KOPT-K1 (cell line): ENCODE measurements around the gene CACTIN.
"Not testable (repeated sequence)": the region's sequence is repeated elsewhere in the genome, so short reads cannot be mapped to it uniquely, and the experiment has no call there.

ENCODE experiments used
- H3K27ac ChIP-seq: fragments of 200-600 bp; sonication (generic); 2 replicates; pipeline ENCODE4 v1.5.1; 2016; ENCODE audit warnings: antibody characterized with exemption, mild to moderate bottlenecking, low read depth, low read length; ENCODE audit not compliant: poor library complexity, severe bottlenecking
- H3K36me3 ChIP-seq: fragments of 200-600 bp; sonication (generic); 2 replicates; pipeline ENCODE4 v1.5.1; 2017; ENCODE audit warnings: antibody characterized with exemption, mild to moderate bottlenecking, low read length, moderate library complexity; ENCODE audit not compliant: insufficient read depth
- H3K9me3 ChIP-seq: fragments of 200-600 bp; sonication (generic); 2 replicates; pipeline ENCODE4 v1.5.1; 2017; ENCODE audit warnings: antibody characterized with exemption, low read length, mild to moderate bottlenecking; ENCODE audit not compliant: insufficient read depth, poor library complexity, severe bottlenecking

The CACTIN gene

DNA sequence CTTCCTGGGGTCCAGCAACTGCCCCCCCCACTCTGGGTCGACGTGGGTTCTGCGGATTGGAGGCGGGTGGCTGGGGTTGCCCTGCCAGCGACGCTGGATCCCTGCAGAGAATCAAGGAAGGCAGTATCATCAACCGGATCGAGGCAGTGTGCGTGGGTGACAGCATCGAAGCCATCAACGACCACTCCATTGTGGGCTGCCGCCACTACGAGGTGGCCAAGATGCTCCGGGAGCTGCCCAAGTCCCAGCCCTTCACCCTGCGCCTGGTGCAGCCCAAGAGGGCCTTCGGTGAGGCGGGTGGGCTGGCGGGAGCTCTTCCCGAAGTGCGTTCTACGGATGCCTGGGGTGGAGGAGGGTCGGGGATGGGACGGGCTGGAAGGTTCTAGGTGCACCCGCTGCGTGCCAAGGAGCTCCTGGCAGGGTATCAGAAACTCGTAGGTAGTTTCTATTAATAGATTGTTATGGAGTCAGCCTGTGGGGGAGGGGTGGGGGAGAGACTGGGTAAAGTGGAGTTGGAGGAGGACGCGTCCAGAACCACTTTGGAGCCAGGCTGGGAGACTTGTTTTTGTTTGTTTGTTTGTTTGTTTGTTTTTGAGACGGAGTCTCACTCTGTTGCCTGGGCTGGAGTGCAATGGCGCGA, 39.8 kb downstream of the CACTIN start:
- no peak overlapping the region for H3K27ac ChIP-seq
- H3K36me3 ChIP-seq = no peaks in the 10 kb centered on the region
- H3K9me3 ChIP-seq = peaks cover 19% of the 10 kb centered on the region

DNA sequence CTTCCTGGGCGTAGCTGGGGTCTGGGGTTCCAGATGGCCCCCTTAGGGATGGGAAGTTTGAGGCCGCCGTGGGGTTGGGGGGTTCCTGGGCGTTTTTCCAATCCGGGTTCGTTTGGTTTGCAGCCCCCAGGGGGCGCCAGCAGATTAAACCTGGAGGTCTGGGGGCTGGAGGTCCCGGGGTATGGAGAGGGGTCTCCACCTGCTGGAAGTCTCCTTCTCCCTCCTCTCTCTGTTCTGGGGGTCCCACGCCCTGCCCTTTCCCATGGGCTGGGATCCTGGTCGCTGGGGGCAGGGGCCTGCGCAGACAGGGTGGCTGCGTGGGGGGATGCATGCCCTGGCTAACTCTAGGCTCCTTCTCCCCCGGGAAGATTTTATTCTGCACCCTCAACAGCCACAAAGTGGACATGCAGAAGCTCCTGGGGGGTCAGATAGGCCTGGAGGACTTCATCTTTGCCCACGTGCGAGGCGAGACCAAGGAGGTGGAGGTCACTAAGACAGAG, 40.4 kb downstream of the CACTIN start:
- Histone ChIP-seq H3K9me3 (peaks cover 13% of the 10 kb centered on the region), H3K36me3 (no peaks in the 10 kb centered on the region), H3K27ac (no peak overlapping the region)

DNA sequence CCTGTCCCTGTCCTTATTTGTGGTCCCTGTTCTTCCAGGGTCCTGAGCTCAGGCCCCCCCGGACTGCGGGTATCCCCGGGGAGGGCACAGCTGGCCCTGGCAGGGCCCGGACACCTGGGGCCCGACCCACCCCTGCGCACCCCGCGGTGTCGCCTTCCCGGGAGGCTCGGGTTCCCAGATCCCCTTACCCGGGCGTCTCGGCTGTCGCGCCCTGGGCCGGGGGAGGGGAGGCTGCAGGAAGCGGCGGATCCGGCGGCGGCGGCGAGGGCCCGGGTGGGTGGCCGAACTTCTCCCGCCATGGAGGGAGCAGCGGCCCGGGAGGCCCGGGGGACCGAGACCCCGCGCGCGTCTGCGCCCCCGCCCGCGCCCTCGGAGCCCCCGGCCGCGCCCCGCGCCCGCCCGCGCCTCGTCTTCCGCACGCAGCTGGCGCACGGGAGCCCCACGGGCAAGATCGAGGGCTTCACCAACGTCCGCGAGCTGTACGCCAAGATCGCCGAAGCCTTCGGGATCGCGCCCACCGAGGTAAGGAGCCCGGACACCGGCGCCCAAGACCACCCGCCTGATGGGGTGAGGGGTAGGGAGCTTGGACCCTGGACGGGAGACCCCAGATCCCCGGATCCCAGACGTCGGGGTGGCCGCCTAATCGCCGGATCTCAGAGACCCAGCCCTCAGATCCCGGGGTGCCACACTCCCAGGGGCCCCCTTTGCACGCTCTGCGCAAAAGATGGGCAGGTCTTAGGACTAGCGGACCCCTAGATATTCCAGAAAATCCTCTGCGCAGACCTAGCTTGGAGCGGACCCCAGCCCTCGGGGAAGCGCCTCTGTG, 41.1 kb downstream of the CACTIN start, which contains the start of gene GIPC3:
Gene GIPC3, plus strand, starts transcription at position 178 of the 826 bp plus-strand sequence. Its CDS starts 120 bp downstream, at position 298.
- peaks cover 6% of the 10 kb centered on the region for H3K9me3 ChIP-seq
- H3K36me3 ChIP-seq = no peaks in the 10 kb centered on the region
- no peak within 1 kb of the TSS for H3K27ac ChIP-seq

DNA sequence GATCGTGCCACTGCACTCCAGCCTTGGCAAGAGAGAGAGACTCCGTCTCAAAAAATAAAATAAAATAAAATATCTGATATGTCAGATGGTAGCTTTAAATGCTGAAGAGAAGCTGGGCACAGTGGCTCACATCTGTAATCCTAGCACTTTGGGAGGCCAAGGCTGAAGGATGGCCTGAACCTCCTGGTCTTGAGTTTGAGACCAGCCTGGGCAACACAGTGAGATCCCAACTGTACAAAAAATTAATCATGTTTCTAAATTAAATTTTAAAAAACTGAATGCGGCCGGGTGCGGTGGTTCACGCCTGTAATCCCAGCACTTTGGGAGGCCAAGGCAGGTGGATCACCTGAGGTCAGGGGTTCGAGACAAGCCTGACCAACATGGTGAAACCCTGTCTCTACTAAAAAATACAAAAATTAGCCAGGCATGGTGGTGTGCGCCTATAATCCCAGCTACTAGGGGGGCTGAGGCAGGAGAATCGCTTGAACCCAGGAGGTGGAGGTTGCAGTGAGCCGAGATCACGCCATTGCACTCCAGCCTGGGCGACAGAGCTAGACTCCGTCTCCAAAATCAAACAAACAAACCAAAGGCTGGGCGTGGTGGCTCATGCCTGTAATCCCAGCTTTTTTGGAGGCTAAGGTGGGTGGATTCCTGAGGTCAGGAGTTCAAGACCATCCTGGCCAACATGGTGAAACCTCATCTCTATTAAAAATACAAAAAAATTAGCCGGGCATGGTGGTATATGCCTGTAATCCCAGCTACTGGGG, 42.4 kb downstream of the CACTIN start:
- H3K27ac ChIP-seq, H3K36me3 ChIP-seq, H3K9me3 ChIP-seq: not testable (repeated sequence)

DNA sequence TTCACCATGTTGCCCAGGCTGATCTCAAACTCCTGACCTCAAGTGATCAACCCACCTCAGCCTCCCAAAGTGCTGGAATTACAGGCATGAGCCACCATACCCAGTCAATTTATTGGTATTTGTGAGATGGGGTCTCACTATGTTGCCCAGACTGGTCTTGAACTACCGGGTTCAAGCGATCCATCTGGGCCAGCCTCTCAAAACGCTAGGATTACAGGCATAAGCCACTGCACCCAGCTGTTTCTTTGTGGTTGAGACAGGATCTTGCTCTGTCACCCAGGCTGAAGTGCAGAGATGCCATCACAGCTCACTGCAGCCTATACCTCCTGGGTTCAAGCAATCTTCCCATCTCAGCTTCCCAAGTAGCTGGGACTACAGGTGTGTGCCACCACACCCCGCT, 44.8 kb downstream of the CACTIN start:
- H3K9me3 ChIP-seq, H3K27ac ChIP-seq, H3K36me3 ChIP-seq: not testable (repeated sequence)

DNA sequence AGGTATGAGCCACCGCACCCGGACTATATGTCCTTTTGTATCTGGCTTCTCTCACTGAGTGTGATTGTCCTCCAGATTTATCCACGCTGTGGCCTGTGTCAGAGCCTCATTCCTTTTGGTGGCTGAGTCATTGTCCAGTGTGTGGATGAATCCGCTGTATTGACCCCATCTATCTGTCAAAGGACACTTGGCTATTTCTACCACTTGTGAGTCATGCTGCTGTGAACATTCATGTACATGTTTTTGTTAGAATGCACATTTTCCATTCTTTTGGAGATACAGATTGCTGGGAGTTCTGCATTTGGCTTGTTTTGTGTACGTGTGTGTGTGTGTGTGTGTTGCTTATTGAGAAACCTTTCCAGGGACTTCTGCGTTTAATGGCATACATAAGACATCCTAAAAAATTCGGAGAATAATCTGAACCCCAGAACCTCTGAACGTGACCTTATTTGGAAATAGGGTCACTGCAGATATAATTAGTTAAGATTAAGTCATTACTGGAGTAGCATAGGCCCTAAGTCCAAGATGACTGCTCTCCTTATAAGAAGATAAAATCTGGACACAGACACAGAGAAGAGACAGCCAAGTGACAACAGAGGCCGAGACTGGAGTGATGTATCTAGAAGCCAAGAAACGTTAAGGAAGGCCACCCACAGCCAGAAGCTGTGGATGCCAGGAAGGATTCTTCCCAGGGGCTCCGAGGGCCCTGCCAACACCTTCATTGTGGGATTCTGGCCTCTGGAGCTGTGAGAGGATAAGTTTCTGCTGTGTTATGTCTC, 46.2 kb downstream of the CACTIN start:
- Histone ChIP-seq H3K27ac (no peak overlapping the region), H3K36me3 (peaks cover 2% of the 10 kb centered on the region; the same call in 1 of the 2 replicates), H3K9me3 (no peaks in the 10 kb centered on the region)

DNA sequence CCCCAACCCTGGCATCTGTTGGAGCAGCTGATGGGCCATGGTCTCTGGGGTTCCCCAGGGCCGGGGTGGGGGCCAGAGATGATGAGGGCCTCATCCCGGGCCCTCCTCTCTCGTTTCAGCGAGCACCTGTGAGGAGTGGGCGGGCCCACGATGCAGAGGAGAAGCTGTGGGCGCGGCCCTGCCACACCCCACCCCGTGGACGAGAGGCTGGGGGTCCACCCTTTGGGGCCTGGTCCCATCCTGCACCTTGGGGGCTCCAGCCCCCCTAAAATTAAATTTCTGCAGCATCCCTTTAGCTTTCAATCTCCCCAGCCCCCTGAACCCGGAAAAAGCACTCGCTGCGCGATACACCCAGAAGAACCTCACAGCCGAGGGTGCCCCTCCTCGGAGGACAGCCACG, 48.2 kb downstream of the CACTIN start:
- no peaks in the 10 kb centered on the region for H3K9me3 ChIP-seq
- no peak overlapping the region for H3K27ac ChIP-seq
- peaks cover 9% of the 10 kb centered on the region for H3K36me3 ChIP-seq

DNA sequence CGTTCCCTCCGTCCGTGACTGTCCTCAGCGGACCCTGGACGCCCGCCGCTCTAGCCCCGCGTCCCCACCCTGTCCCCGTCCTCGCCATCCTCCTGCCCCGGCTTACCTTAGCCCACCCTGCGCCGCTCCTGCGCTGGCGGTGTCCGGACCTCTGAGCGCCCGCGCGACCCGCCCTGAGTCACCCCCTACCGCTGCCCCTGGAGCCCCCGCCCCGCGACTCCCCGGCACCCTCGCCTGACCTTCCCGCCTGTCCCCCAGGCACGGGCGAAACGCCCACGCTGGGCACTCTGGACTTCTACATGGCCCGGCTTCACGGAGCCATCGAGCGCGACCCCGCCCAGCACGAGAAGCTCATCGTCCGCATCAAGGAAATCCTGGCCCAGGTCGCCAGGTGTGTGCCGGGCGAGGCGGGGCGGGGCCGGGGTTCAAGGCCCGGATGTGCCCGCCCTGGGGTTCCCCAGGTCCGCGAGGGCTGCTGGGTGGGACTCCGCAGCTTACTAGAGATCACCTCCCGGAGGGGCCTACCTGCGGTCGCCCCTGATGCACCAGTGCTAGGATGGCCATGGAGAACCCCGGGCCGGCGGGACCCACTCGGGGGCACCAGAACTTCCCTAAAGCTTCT, 48.8 kb downstream of the CACTIN start:
- peaks cover 9% of the 10 kb centered on the region for H3K36me3 ChIP-seq
- H3K9me3 ChIP-seq = no peaks in the 10 kb centered on the region
- no peak overlapping the region for H3K27ac ChIP-seq

DNA sequence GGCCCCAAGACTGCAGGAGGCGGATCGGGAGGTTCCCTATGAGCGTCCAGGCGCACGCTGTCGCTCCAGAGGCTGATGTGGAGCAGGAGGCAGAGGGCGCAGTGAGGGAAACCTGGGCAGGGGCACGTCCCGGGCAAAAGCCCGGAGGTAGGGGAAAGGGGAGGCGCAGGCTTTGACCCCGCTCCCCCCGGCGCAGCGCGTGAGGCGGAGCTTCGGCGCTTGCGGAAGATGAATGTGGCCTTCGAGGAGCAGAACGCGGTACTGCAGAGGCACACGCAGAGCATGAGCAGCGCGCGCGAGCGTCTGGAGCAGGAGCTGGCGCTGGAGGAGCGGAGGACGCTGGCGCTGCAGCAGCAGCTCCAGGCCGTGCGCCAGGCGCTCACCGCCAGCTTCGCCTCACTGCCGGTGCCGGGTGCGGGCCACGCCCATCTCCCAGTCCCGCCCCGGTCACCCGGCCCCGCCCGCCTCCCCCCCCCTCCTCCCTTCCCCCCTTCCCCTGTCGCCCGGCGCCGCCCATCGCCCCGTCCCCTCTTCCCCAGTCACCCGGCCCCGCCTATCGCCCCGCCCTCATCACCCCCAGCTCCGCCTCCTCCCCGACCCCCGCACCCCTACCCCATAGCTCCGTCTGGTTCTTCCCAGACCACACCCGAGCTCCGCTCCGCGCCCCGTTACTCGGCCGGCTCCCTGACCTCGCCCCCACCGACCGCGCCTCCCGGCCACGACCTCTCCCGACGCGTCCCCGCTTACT, 49.7 kb downstream of the CACTIN start:
- Histone ChIP-seq H3K9me3 (no peaks in the 10 kb centered on the region), H3K27ac (no peak overlapping the region), H3K36me3 (peaks cover 9% of the 10 kb centered on the region)

DNA sequence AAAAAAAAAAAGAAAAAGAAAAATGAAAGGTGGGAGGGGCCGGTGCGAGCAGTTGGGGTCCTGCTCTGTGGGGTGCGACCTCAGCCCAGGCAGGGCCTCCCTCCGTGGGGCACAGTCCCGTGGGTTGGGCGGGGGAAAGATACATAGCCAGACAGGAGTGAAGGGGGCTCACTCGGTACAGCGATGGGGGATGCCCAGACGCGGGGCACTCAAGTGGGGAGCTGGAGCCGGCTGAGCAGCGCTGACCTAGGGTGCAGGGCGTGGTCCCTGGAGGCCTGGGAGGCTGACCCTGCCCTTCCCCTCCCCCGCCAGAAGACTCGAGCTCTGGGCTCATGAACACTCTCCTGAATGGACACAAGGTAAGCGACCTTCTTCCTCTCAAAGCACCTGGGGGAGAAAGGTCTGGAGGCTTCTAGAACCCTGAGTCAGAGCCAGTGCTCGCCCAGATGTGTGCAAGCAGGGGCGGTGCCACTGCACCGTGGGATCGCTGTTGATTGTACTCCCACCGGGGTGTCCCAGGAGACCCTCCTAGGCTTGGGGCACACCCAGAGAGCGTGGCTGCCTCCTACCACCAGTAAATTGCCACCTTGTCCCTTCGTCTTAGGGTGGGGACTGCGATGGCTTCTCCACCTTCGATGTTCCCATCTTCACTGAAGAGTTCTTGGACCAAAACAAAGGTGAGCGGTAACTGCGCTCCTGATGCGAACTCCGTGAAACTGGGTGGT, 50.5 kb downstream of the CACTIN start:
- Histone ChIP-seq H3K27ac (no peak overlapping the region), H3K36me3 (peaks cover 9% of the 10 kb centered on the region)

DNA sequence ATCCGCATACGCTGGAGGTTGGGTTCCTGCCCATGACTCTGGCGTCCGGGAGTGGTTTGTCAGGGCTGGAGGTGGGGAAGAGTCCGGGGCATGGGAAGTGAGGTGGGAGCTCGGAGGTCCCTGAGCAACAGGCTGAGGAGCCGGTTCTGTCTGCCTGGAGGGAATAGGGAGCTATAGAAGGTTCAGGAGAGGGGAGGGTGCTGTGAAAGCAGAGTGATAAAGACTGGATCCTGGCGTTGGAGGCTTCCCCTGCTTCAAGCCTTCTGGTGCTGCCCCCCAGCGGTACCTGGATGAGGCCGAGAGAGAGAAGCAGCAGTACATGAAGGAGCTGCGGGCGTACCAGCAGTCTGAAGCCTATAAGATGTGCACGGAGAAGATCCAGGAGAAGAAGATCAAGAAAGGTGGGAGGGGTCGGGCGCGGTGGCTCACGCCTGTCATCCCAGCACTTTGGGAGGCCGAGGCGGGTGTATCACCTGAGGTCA, 51.3 kb downstream of the CACTIN start:
- Histone ChIP-seq H3K9me3 (no peaks in the 10 kb centered on the region), H3K27ac (no peak overlapping the region), H3K36me3 (peaks cover 9% of the 10 kb centered on the region)

More for the DNA sequence above, 50.5 kb downstream of the CACTIN start:
- H3K9me3 ChIP-seq = no peaks in the 10 kb centered on the region

DNA sequence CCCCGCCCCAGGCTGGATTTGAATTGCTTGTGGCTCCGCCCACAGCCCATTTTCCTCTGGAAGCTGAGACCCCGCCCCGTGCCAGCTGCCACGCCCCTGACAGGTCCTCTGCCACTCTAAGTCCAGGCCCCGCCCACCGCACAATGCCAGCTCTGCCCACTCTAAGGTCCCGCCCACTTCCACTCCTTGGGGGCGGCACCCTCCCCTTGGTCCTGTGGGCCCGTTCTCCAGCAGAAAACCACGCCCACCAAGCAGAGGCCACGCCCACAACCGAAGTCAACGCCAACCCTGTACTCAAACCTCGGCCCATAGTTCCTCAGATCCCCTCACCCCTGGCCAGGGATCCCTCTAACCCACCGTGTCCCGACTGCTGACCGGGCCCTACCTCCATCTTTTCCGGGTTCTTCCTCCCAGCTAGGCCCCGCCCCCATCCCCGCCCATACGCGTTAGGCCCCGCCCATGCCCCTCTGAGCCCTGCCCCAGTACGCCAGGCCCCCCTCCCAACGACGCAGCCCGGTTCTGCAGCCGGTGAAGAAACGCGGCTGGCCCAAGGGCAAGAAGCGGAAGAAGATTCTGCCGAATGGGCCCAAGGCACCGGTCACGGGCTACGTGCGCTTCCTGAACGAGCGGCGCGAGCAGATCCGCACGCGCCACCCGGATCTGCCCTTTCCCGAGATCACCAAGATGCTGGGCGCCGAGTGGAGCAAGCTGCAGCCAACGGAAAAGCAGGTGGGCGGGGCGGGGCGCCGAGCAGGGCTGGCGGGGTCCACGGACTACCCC, 52.5 kb downstream of the CACTIN start:
- Histone ChIP-seq H3K36me3 (peaks cover 9% of the 10 kb centered on the region), H3K9me3 (no peaks in the 10 kb centered on the region), H3K27ac (peak overlapping the region; percentile 65)
